Measurements from ENCODE around the gene POR. TPM values are rescaled to one million over a fixed set of nuclear protein-coding genes. Genes with fewer than 3 reads are reported as not detected.

POR gene
- total RNA-seq, 1 experiment from 2014 or later, result 168 TPM

DNA sequence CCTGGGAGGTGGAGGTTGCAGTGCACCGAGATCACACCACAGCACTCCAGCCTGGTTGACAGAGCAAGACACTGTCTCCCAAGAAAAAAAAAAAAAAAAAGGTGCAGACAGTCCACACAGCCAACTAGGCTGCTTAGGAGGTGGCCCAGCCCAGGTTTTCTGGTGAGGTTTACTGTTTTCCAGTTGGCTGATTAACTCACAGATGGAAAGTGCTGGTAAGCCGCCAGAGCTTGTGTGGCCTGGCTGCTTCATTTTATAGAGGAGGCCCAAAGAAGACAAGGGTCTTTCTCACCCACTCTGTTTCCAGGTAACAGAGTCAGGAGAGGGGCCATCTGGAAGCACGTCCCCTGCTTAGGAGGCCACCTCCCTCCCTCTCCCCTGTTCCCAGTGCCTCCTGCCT, 29.9 kb upstream of the POR start:
- Histone ChIP-seq H3K36me3 (ENCODE audit: control insufficient read depth, insufficient read depth, low read length) (peaks cover 8% of the 10 kb centered on the region; the same call in 1 of the 2 replicates), H3K27ac (ENCODE audit: low read length) (no peak overlapping the region), H3K4me3 (ENCODE audit: low read depth in 2 of 2, low read length in 2 of 2) (no peak overlapping the region), H3K4me1 (ENCODE audit: control insufficient read depth, insufficient read depth, low read length) (peaks cover 3% of the 10 kb centered on the region; the same call in 1 of the 2 replicates), H3K9me3 (ENCODE audit: control insufficient read depth, insufficient read depth, low read depth, low read length) (no peaks in the 10 kb centered on the region), H3K27me3 (ENCODE audit: control insufficient read depth, insufficient read depth, low read length) (no peaks in the 10 kb centered on the region)
- DNase-seq (ENCODE audit: low read depth, low spot score), result no peak
- POLR2A ChIA-PET, result interaction anchor here (0.6 to 0.8 kb wide), 2 partner anchors 9 to 19 kb away, joined by 3 to 5 read pairs; no protein-coding TSS in a partner anchor
- TF ChIP-seq POLR2AphosphoS5 (IDR thresholded peaks at IDR 0.05; ENCODE audit: low read depth, low read length) (no peak), TCF7L2 (IDR thresholded peaks at IDR 0.05; ENCODE audit: low read depth, low read length) (no peak), SIN3A (IDR thresholded peaks at IDR 0.05; ENCODE audit: borderline replicate concordance, insufficient read depth, low read depth, low read length) (no peak)
- TF ChIP-seq, protein P1, sequence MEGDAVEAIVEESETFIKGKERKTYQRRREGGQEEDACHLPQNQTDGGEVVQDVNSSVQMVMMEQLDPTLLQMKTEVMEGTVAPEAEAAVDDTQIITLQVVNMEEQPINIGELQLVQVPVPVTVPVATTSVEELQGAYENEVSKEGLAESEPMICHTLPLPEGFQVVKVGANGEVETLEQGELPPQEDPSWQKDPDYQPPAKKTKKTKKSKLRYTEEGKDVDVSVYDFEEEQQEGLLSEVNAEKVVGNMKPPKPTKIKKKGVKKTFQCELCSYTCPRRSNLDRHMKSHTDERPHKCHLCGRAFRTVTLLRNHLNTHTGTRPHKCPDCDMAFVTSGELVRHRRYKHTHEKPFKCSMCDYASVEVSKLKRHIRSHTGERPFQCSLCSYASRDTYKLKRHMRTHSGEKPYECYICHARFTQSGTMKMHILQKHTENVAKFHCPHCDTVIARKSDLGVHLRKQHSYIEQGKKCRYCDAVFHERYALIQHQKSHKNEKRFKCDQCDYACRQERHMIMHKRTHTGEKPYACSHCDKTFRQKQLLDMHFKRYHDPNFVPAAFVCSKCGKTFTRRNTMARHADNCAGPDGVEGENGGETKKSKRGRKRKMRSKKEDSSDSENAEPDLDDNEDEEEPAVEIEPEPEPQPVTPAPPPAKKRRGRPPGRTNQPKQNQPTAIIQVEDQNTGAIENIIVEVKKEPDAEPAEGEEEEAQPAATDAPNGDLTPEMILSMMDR (IDR thresholded peaks at IDR 0.05), result no peak
- CTCF ChIA-PET, result no interaction called here
- intact Hi-C loops (cut with micrococcal nuclease; ENCODE audit: unreplicated experiment) (no loop called here), in situ Hi-C loops (cut with HindIII; ENCODE audit: low pct_unique_long_range_greater_than_20kb, low sequenced_read_pairs) (no loop called here)
- BruUV-seq (replicated peaks), result no TSS peak
- no peak for ATAC-seq

DNA sequence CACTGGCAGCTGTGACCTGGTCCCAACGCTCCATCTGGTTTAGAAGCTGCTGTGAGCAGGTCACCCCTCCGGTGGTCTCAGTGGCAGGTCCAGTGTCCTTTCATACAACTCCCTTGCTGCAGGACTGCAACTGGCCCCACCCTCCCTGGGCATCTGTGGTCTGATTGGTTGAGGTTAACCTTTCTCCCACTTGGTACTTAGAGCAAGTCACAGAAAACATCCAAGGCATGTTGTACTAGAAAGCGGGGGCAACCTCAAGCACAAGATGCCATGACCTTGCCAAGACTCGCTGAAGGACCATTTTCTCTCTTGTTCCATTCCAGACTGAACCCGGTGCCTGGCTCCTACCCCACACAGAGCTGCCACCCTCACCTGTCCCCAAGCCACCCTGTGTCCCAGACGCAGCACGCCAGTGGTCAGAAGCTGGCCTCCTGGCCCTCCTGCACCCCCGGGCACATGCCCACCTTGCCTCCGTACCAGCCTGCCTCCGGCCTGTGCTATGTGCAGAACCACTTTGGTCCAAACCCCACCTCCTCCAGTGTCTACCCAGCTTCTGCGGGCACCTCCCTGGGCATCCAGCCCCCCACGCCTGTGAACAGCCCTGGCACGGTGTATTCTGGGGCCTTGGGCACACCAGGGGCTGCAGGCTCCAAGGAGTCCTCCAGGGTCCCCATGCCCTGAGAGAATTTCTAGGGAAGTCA, 27.1 kb upstream of the POR start:
- H3K36me3 ChIP-seq (ENCODE audit: control insufficient read depth, insufficient read depth, low read length), result peaks cover 2% of the 10 kb centered on the region; the same call in 1 of the 2 replicates
- H3K27ac ChIP-seq (ENCODE audit: low read length), result no peak overlapping the region
- ChIA-PET CTCF (no interaction called here), POLR2A (no interaction called here)
- DNase-seq (ENCODE audit: low read depth, low spot score) (no peak), ATAC-seq (no peak)
- no peaks in the 10 kb centered on the region for H3K9me3 ChIP-seq (ENCODE audit: control insufficient read depth, insufficient read depth, low read depth, low read length)
- no peak for TF ChIP-seq SIN3A (IDR thresholded peaks at IDR 0.05; ENCODE audit: borderline replicate concordance, insufficient read depth, low read depth, low read length)
- no peak for TF ChIP-seq POLR2AphosphoS5 (IDR thresholded peaks at IDR 0.05; ENCODE audit: low read depth, low read length)
- TF ChIP-seq TCF7L2 (IDR thresholded peaks at IDR 0.05; ENCODE audit: low read depth, low read length), result no peak
- TF ChIP-seq, protein P1 (IDR thresholded peaks at IDR 0.05), result no peak
- TF ChIP-seq, protein P2, sequence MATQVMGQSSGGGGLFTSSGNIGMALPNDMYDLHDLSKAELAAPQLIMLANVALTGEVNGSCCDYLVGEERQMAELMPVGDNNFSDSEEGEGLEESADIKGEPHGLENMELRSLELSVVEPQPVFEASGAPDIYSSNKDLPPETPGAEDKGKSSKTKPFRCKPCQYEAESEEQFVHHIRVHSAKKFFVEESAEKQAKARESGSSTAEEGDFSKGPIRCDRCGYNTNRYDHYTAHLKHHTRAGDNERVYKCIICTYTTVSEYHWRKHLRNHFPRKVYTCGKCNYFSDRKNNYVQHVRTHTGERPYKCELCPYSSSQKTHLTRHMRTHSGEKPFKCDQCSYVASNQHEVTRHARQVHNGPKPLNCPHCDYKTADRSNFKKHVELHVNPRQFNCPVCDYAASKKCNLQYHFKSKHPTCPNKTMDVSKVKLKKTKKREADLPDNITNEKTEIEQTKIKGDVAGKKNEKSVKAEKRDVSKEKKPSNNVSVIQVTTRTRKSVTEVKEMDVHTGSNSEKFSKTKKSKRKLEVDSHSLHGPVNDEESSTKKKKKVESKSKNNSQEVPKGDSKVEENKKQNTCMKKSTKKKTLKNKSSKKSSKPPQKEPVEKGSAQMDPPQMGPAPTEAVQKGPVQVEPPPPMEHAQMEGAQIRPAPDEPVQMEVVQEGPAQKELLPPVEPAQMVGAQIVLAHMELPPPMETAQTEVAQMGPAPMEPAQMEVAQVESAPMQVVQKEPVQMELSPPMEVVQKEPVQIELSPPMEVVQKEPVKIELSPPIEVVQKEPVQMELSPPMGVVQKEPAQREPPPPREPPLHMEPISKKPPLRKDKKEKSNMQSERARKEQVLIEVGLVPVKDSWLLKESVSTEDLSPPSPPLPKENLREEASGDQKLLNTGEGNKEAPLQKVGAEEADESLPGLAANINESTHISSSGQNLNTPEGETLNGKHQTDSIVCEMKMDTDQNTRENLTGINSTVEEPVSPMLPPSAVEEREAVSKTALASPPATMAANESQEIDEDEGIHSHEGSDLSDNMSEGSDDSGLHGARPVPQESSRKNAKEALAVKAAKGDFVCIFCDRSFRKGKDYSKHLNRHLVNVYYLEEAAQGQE (IDR thresholded peaks at IDR 0.05; ENCODE audit: insufficient read depth in 1 of 2, low read depth in 2 of 2, low read length in 1 of 2), result no peak
- no peaks in the 10 kb centered on the region for H3K27me3 ChIP-seq (ENCODE audit: control insufficient read depth, insufficient read depth, low read length)
- no peak overlapping the region for H3K4me3 ChIP-seq (ENCODE audit: low read depth in 2 of 2, low read length in 2 of 2)
- in situ Hi-C loops (cut with HindIII; ENCODE audit: low pct_unique_long_range_greater_than_20kb, low sequenced_read_pairs) (no loop called here), intact Hi-C loops (cut with micrococcal nuclease; ENCODE audit: unreplicated experiment) (no loop called here)
- BruUV-seq (replicated peaks), result no TSS peak
- no peaks in the 10 kb centered on the region for H3K4me1 ChIP-seq (ENCODE audit: control insufficient read depth, insufficient read depth, low read length)

All from Panc1 (cell line).